VCaP (cell line): ENCODE data around the gene GRIP2.

Experiments used
- H3K27ac ChIP-seq: fragments of 450-650 bp; 2 replicates; pipeline ENCODE4 v1.5.1; 2017
- CTCF ChIP-seq: fragments of 450-650 bp; conservative IDR thresholded peaks from 2 replicates; pipeline ENCODE4 v1.5.1; 2017; ENCODE audit warnings: mild to moderate bottlenecking, moderate library complexity

The GRIP2 gene

DNA sequence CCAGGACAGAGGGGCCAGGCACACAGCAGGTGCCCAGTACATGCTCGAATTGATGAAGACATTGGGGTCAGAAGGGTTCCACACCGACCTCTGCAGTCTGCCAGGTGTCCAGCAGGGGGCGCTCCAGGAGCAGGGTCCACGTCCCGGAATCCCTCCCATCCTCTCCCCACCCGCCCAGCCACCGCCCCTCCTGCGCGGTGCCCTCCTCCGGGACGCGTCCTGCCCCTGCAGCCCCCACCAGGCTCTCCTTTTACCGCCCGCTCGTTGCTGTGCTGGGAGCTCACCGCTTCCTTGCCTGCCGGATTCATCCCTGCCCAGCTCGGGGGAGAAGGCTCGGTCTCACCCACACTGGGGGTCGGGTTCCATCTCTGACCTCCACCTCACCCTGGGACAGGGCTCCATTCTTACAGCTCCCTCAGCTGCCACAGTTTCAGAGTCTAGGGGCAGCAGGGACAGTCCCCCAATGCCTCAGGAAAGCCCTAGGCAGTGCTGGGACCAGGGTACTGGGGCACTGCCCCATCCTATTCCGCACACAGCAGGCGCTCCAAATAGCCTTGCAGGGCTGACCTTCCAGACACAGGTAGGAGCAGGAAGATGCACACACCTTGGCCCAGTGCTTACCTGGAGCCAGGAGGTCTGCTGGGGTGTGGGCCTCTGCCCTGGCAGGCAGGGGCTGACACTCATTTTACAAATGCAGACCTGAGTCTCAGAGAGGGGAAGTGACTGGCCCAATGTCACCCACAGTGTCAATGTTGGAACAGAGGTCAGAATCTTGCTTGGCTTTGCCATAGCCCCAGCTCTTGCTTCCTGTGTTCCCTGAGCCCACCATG, 31.0 kb downstream of the GRIP2 start:
- peak; percentile 97 for TF ChIP-seq CTCF
- H3K27ac ChIP-seq: peak overlapping the region; percentile 24; the same call in 1 of the 2 replicates

- no peak for TF ChIP-seq CTCF
- no peak overlapping the region; the same call in 1 of the 2 replicates for H3K27ac ChIP-seq
These were observed 31.7 kb downstream of the GRIP2 start for GRCh38 chr3:14508505-14508819.

DNA sequence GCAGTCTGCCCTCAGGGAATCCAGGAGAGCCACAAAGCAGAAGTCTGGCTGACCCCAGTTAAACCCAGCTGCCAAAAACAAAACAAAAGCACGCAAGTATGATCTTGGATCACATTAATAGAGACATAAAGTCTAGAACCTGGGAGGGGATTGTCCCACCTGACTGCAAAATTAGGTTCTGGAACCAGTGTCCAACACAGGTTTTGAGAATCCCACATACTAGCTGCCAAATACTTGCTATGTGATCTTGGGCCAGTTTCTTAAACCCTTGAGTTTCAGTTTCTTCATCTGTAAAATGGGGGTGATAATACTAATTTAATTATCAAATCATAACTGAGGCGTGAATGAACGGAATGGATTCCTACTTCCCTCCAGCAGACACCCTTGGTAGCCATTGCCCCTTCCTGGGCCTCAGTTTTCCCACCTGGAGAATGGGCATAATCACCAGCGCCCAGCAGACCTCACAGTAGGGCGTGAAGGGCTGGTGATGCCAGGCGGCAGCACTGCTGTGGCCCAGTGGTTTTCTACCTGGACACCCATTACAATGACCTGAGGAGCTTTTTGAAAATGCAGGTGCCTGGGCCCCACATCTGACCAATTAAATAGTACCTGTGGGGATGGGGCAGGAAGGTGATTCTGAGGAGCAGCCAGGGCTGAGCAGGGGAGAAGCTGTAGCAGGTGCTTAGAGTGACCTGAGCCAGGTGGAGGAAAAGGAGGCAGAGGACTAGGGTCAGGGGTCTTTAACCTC, 32.2 kb downstream of the GRIP2 start:
- no peak overlapping the region for H3K27ac ChIP-seq
- TF ChIP-seq CTCF: no peak

DNA sequence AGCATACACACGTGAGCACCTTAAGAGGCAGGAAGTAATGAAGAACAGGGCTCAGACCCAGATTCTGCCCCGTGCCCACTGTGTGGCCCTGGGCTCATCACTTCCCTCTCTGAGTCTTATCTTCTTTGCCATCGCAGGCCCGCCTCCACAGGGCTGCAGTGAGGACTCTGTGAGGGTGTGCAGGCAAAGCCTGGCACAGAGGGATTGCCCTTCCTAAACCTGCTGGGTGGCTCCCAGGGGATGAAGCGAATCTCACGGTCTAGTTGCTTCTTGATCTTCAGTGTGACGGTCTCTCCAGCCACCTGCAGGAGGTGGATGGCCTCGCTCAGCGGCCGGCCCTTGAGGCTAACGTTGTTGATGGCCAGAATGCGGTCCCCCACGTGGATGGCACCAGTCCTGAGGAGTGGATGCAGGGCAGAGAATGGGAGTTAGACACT, 32.8 kb downstream of the GRIP2 start:
- no peak overlapping the region for H3K27ac ChIP-seq
- no peak for TF ChIP-seq CTCF

GRCh38 chr3:14506626-14507304, 33.4 kb downstream of the GRIP2 start:
- no peak for TF ChIP-seq CTCF
- H3K27ac ChIP-seq: no peak overlapping the region

DNA sequence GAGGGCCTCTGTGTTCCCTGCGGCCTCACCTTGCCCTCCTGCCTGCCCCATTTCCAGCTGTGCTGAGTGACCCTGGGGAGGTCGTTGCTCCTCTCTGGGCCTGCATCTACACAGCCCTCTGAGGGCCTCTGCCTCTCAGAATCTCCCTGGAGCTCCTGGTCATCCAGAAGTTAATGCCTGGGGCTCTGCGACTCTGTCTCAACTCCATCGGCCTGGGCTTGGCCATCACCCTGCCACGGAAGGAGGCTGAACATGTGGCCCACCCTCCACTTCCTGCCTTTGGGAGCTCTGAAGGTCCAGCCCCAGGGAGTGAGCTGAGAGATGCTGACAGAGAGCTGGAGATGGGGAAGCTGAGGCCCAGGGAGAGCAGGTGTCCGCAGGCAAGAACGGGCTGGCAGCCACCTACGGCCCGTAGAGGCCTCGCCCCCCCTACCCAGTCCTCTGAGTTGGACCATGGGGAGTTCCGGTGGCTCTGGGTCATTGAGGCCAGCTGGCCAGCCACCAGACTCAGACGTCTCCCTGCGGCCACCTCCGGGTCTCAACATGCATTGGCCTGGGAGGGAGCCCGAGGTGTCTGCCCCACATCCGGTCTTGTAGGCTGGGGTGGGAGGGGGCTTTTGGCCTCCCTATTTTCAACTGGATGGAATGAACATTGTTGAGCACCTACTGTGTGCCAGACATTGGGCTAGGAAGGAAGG, 34.2 kb downstream of the GRIP2 start:
- no peak overlapping the region for H3K27ac ChIP-seq
- no peak for TF ChIP-seq CTCF
